Upper lobe of left lung (tissue), 4 donors: ENCODE results near the gene VCP.

ENCODE experiments used
- POLR2A ChIP-seq, 4 donors: fragments of 450-650 bp; IDR thresholded peaks; one replicate each; pipeline ENCODE4 v1.5.1; 2016 to 2017; ENCODE audit warnings: antibody characterized with exemption in 4 of 4, mild to moderate bottlenecking in 2 of 4
- TF ChIP-seq, protein P1 (sequence below), 6 experiments: fragments of 450-650 bp in 4 of 6; fragments of 200-600 bp in 2 of 6; sonication (generic) in 2 of 6; IDR thresholded peaks; one replicate each; pipeline ENCODE4 v1.5.1; 2016 to 2019; ENCODE audit warnings: antibody characterized with exemption in 6 of 6

GRCh38 chr9:35051069-35051967 is 21.1 kb downstream of the VCP start:
- TF ChIP-seq POLR2A (IDR thresholded peaks at IDR 0.05), result no peak
- TF ChIP-seq, protein P1, sequence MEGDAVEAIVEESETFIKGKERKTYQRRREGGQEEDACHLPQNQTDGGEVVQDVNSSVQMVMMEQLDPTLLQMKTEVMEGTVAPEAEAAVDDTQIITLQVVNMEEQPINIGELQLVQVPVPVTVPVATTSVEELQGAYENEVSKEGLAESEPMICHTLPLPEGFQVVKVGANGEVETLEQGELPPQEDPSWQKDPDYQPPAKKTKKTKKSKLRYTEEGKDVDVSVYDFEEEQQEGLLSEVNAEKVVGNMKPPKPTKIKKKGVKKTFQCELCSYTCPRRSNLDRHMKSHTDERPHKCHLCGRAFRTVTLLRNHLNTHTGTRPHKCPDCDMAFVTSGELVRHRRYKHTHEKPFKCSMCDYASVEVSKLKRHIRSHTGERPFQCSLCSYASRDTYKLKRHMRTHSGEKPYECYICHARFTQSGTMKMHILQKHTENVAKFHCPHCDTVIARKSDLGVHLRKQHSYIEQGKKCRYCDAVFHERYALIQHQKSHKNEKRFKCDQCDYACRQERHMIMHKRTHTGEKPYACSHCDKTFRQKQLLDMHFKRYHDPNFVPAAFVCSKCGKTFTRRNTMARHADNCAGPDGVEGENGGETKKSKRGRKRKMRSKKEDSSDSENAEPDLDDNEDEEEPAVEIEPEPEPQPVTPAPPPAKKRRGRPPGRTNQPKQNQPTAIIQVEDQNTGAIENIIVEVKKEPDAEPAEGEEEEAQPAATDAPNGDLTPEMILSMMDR (IDR thresholded peaks at IDR 0.05), result peak in 5 of 6 experiments; percentile 46 to 66 (median 61)
